HepG2 (cell line): ENCODE results near the gene WDR62. TPM values are rescaled to one million over a fixed set of nuclear protein-coding genes. Genes with fewer than 3 reads are reported as not detected.

Experiments used
- ZNF326 ChIP-seq: sonication (generic); formaldehyde crosslinking; IDR thresholded peaks from 2 replicates; pipeline ENCODE4 v1.4.0; 2020; ENCODE audit warnings: missing genetic modification reagents, borderline replicate concordance
- polyA plus RNA-seq, 8 experiments: library from polyadenylated mRNA; depleted of rRNA in 3 of 8; stranded (reverse) in 7 of 8; unstranded in 1 of 8; fragments of >200 nt; fragmentation: Illumina TruSeq in 4 of 8; extraction: Trizol in 4 of 8; gene quantifications; 2 replicates each; pipeline versions ENCODE4 v1.2.1 to v1.2.3, GENCODE V29; 2011 to 2016; ENCODE audit warnings: low read depth in 4 of 8, missing spikeins in 1 of 8, mixed read lengths in 1 of 8; ENCODE audit not compliant: insufficient read depth in 1 of 8
- total RNA-seq, 5 experiments: library from RNA; depleted of rRNA; stranded (reverse); fragments of >200 nt; fragmentation: Illumina TruSeq; extraction: Trizol; gene quantifications; 2 replicates each; pipeline ENCODE4 v1.2.3, GENCODE V29; 2016; ENCODE audit warnings: low read depth in 1 of 5
- TF ChIP-seq, protein P1 (sequence below): sonication (generic); formaldehyde crosslinking; IDR thresholded peaks from 2 replicates; pipeline ENCODE4 v1.4.0; 2020; ENCODE audit warnings: missing genetic modification reagents
- TF ChIP-seq, protein P2 (sequence below): sonication (generic); formaldehyde crosslinking; IDR thresholded peaks from 2 replicates; pipeline ENCODE4 v1.4.0; 2020; ENCODE audit warnings: missing genetic modification reagents
- TF ChIP-seq, protein P3 (sequence below): sonication (generic); formaldehyde crosslinking; IDR thresholded peaks from 2 replicates; pipeline ENCODE4 v1.8.0; 2022; ENCODE audit warnings: mild to moderate bottlenecking, missing genetic modification reagents, moderate library complexity
- TF ChIP-seq, protein P4 (sequence below): sonication (generic); formaldehyde crosslinking; IDR thresholded peaks from 2 replicates; pipeline ENCODE4 v1.5.0; 2020; ENCODE audit warnings: mild to moderate bottlenecking, low read depth, missing genetic modification reagents, borderline replicate concordance

The WDR62 gene
- total and polyA plus RNA-seq, 2 of the 13 experiments (the other 11 are each of a cell fraction or from before 2014, with no cell fraction given): 5.8 to 12.5 TPM

DNA sequence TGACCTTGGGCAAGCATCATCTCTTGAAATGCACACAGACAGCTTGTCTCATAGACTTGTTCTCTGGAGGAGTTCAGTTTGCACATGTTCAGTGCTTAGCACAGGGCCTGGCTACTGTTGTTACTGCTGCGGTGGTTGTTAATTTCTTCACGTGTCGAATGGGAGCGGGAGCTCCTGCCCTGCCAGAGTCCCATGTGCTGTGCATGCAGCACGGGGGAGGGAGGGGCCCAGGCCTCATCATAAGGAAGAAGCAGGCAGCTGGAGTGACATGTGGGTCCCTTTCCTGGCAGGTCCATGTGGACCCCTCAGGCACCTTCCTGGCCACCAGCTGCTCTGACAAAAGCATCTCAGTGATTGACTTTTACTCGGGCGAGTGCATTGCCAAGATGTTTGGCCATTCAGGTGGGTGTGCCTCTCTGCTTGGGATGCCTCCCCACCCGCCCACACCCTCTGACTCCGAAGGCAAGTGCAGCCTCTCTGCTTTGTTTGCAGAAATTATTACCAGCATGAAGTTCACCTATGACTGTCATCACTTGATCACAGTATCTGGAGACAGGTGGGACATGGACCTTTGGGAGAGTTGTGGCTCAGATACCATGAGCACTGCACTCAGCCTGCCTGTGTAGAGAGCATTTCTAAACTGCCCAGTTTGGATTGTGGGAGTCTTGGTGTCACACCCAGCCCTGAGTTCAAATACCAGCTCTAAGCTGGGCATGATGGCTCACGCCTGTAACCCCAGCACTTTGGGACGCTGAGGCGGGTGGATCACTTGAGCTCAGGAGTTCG is 36.4 kb downstream of the WDR62 start (continued):
- TF ChIP-seq, protein P1, sequence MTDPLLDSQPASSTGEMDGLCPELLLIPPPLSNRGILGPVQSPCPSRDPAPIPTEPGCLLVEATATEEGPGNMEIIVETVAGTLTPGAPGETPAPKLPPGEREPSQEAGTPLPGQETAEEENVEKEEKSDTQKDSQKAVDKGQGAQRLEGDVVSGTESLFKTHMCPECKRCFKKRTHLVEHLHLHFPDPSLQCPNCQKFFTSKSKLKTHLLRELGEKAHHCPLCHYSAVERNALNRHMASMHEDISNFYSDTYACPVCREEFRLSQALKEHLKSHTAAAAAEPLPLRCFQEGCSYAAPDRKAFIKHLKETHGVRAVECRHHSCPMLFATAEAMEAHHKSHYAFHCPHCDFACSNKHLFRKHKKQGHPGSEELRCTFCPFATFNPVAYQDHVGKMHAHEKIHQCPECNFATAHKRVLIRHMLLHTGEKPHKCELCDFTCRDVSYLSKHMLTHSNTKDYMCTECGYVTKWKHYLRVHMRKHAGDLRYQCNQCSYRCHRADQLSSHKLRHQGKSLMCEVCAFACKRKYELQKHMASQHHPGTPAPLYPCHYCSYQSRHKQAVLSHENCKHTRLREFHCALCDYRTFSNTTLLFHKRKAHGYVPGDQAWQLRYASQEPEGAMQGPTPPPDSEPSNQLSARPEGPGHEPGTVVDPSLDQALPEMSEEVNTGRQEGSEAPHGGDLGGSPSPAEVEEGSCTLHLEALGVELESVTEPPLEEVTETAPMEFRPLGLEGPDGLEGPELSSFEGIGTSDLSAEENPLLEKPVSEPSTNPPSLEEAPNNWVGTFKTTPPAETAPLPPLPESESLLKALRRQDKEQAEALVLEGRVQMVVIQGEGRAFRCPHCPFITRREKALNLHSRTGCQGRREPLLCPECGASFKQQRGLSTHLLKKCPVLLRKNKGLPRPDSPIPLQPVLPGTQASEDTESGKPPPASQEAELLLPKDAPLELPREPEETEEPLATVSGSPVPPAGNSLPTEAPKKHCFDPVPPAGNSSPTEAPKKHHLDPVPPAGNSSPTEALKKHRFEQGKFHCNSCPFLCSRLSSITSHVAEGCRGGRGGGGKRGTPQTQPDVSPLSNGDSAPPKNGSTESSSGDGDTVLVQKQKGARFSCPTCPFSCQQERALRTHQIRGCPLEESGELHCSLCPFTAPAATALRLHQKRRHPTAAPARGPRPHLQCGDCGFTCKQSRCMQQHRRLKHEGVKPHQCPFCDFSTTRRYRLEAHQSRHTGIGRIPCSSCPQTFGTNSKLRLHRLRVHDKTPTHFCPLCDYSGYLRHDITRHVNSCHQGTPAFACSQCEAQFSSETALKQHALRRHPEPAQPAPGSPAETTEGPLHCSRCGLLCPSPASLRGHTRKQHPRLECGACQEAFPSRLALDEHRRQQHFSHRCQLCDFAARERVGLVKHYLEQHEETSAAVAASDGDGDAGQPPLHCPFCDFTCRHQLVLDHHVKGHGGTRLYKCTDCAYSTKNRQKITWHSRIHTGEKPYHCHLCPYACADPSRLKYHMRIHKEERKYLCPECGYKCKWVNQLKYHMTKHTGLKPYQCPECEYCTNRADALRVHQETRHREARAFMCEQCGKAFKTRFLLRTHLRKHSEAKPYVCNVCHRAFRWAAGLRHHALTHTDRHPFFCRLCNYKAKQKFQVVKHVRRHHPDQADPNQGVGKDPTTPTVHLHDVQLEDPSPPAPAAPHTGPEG: no peak
- TF ChIP-seq ZNF326 (CRISPR knock-in tag): no peak
- TF ChIP-seq, protein P2, sequence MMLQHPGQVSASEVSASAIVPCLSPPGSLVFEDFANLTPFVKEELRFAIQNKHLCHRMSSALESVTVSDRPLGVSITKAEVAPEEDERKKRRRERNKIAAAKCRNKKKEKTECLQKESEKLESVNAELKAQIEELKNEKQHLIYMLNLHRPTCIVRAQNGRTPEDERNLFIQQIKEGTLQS: no peak
- TF ChIP-seq, protein P3, sequence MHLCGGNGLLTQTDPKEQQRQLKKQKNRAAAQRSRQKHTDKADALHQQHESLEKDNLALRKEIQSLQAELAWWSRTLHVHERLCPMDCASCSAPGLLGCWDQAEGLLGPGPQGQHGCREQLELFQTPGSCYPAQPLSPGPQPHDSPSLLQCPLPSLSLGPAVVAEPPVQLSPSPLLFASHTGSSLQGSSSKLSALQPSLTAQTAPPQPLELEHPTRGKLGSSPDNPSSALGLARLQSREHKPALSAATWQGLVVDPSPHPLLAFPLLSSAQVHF (CRISPR knock-in tag): no peak
- TF ChIP-seq, protein P4, sequence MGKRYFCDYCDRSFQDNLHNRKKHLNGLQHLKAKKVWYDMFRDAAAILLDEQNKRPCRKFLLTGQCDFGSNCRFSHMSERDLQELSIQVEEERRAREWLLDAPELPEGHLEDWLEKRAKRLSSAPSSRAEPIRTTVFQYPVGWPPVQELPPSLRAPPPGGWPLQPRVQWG (CRISPR knock-in tag): no peak
